ENCODE results near the gene PLAC8. TPM values are rescaled to one million over a fixed set of nuclear protein-coding genes. Genes with fewer than 3 reads are reported as not detected.
A peak's percentile ranks its signal among the peaks of the same experiment; 100 is the strongest.

PLAC8 gene, protein sequence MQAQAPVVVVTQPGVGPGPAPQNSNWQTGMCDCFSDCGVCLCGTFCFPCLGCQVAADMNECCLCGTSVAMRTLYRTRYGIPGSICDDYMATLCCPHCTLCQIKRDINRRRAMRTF
- 10 to 100 TPM in 4 of 6 experiments, 1 to 10 TPM in 2; 6.0 to 18.9 (median 11.8) TPM for total RNA-seq
- long read RNA-seq, partial matches to known transcripts = 0 of 4 reads
- long read RNA-seq, other reads (novel, unspliced or antisense) = 0 of 4 reads

DNA sequence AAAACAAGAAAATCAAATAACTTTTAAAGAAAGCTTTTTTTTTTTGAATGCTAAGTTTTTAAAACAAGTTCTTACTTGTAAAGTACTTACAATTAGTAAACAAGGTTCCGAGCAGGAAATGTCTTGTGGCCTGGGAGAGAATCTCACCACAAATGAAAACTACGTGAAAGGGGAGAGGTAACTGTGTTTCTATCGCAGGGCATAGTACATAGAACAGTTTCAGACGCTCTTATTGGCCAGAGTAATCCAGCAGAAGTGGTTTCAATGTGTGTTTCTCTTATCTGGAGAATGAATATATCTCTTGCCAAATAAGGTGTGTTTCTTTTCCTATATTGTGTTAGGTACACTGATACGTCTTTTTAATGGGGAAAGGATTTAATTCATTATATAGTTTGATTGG lies at the start of gene PLAC8:
PLAC8 (minus strand) TSS at position 154 of the 400 bp plus-strand sequence. CDS start 6,808 bp downstream, outside the sequence.
- Histone ChIP-seq H3K4me3 (peak within 1 kb of the TSS in 2 of 3 donors; percentile 17), H3K9me3 (no peaks in the 10 kb centered on the region), H3K36me3 (no peaks in the 10 kb centered on the region), H3K27ac (peak within 1 kb of the TSS; percentile 24 to 62 (median 50)), H3K4me1 (peaks cover 0 to 3% (median 0%) of the 10 kb centered on the region in 4 donors), H3K27me3 (no peaks in the 10 kb centered on the region)
- DNase-seq = no peak
- TF ChIP-seq, protein P1, sequence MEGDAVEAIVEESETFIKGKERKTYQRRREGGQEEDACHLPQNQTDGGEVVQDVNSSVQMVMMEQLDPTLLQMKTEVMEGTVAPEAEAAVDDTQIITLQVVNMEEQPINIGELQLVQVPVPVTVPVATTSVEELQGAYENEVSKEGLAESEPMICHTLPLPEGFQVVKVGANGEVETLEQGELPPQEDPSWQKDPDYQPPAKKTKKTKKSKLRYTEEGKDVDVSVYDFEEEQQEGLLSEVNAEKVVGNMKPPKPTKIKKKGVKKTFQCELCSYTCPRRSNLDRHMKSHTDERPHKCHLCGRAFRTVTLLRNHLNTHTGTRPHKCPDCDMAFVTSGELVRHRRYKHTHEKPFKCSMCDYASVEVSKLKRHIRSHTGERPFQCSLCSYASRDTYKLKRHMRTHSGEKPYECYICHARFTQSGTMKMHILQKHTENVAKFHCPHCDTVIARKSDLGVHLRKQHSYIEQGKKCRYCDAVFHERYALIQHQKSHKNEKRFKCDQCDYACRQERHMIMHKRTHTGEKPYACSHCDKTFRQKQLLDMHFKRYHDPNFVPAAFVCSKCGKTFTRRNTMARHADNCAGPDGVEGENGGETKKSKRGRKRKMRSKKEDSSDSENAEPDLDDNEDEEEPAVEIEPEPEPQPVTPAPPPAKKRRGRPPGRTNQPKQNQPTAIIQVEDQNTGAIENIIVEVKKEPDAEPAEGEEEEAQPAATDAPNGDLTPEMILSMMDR (IDR thresholded peaks at IDR 0.05) = no peak
- TF ChIP-seq POLR2A (IDR thresholded peaks at IDR 0.05) = peak; percentile 63
- ATAC-seq = peak in 3 of 4 donors; percentile 22 to 48 (median 26)
- intact Hi-C loops (cut with DNase I) = no loop called here
- 42% methylated on average over 5 of the region's 5 CpGs for WGBS (ENCODE audit: insufficient coverage, low coverage, low lambda C conversion rate, missing lambda C conversion rate)

DNA sequence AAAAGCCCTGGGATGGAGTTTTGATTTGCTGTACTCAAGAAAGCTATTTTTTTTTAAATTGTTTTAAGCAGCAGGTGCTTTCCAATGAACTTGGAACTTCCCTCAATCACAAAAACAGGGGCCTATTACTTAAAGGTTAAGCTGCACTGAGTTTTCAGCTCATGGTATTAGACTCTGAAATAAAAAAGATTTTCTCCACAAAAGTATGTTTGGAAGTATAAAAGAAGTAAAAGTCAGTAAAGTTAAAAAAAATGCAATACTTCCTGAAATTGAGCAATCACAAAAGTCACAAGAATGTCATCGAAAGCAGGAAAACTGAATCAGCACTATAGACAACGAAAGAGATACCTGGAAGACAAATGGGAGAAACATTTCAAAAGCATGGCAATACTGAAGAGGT lies 38.9 kb upstream of the PLAC8 start:
- 15% methylated on average over 2 of the region's 2 CpGs for WGBS (ENCODE audit: insufficient coverage, low coverage, low lambda C conversion rate, missing lambda C conversion rate)
- ATAC-seq = peak in 1 of 4 donors; percentile 23
- TF ChIP-seq, protein P1 (IDR thresholded peaks at IDR 0.05) = no peak
- TF ChIP-seq POLR2A (IDR thresholded peaks at IDR 0.05) = no peak
- H3K4me1 ChIP-seq = no peaks in the 10 kb centered on the region
- H3K4me3 ChIP-seq = no peak overlapping the region
- H3K27ac ChIP-seq = peak overlapping the region in 2 of 3 donors; percentile 11 to 37
- DNase-seq = no peak
- intact Hi-C loops (cut with DNase I) = no loop called here
- H3K36me3 ChIP-seq = no peaks in the 10 kb centered on the region
- H3K9me3 ChIP-seq = no peaks in the 10 kb centered on the region
- H3K27me3 ChIP-seq = no peaks in the 10 kb centered on the region

DNA sequence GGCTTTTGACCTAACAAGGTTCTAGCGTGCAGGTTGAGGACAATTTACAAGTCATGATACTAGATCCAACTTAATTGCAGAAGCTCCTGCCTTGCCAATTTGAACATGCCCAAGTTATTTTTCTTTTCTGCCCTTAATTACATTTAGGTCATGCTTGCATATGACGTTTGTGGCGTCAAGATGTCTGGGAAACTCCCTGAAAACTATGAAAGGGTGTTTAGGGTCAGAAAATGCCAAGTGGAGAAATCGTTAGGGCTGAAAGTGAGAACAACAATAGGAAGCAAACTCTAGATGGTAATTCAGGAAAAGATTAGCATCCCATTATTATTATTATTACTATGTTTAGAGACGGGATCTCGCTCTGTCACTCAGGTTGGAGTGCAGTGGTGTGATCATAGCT lies 38.2 kb upstream of the PLAC8 start:
- peak; percentile 39 to 55 (median 46) for ATAC-seq
- no peak for TF ChIP-seq POLR2A (IDR thresholded peaks at IDR 0.05)
- TF ChIP-seq, protein P1 (IDR thresholded peaks at IDR 0.05) = no peak
- H3K27me3 ChIP-seq = no peaks in the 10 kb centered on the region
- DNase-seq = no peak
- H3K36me3 ChIP-seq = no peaks in the 10 kb centered on the region
- H3K4me3 ChIP-seq = no peak overlapping the region
- H3K9me3 ChIP-seq = no peaks in the 10 kb centered on the region
- intact Hi-C loops (cut with DNase I) = no loop called here
- 53% methylated on average over 6 of the region's 6 CpGs for WGBS (ENCODE audit: insufficient coverage, low coverage, low lambda C conversion rate, missing lambda C conversion rate)
- H3K27ac ChIP-seq = peak overlapping the region in 2 of 3 donors; percentile 11 to 37
- no peaks in the 10 kb centered on the region for H3K4me1 ChIP-seq

DNA sequence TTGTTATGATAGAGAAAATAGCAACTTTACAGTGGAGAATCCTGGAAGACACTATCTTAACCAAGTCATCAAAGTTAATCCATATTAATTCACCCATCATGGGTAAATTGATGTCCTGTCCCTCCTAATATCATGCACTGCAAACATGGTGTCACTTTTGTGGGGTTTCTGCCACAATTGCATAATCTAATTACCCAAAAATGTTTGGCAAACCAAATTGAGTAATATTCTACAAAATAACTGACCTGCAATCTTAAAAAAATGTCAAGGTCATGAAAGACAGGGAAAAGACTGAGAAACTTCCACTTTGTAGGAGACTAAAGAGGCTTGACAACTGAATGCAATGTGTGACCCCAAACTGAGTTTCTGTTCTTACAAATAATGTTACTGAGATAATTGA lies 37.1 kb upstream of the PLAC8 start:
- no peak overlapping the region for H3K4me3 ChIP-seq
- no peaks in the 10 kb centered on the region for H3K27me3 ChIP-seq
- H3K27ac ChIP-seq = no peak overlapping the region
- no peaks in the 10 kb centered on the region for H3K36me3 ChIP-seq
- no peaks in the 10 kb centered on the region for H3K4me1 ChIP-seq
- no peak for ATAC-seq
- TF ChIP-seq, protein P1 (IDR thresholded peaks at IDR 0.05) = no peak
- TF ChIP-seq POLR2A (IDR thresholded peaks at IDR 0.05) = no peak
- no peak for DNase-seq
- intact Hi-C loops (cut with DNase I) = no loop called here
- H3K9me3 ChIP-seq = no peaks in the 10 kb centered on the region

Measured in right lobe of liver (tissue), 6 donors.